Lower leg skin (tissue), 4 donors: ENCODE results near the gene LDAH. TPM values are rescaled to one million over a fixed set of nuclear protein-coding genes. Genes with fewer than 3 reads are reported as not detected.

Source experiments
- DNase-seq, 2 donors: peaks; one replicate each; pipeline ENCODE4 v3.0.0-alpha.2; 2019; ENCODE audit warnings: low spot score in 2 of 2
- H3K4me3 ChIP-seq: fragments of 200-600 bp; sonication (generic); 2 replicates; pipeline ENCODE4 v1.5.1; 2017; ENCODE audit warnings: mild to moderate bottlenecking, low read depth; ENCODE audit not compliant: poor library complexity, severe bottlenecking
- CTCF ChIP-seq, 3 donors: fragments of 450-650 bp; IDR thresholded peaks; one replicate each; pipeline ENCODE4 v1.5.1; 2016; ENCODE audit warnings: antibody characterized with exemption in 3 of 3, mild to moderate bottlenecking in 3 of 3, moderate library complexity in 2 of 3
- POLR2A ChIP-seq, 2 donors: fragments of 450-650 bp; IDR thresholded peaks; one replicate each; pipeline ENCODE4 v1.6.1; 2016 to 2017; ENCODE audit warnings: antibody characterized with exemption in 2 of 2, mild to moderate bottlenecking in 1 of 2, moderate library complexity in 1 of 2
- WGBS, 2 donors: methylation state at CpG; one replicate each; pipeline ENCODE4 v1.1.5; 2018; 5-methylcytosine and 5-hydroxymethylcytosine counted together
- intact Hi-C: fragments of 100-400 bp; cut with DNase I; formaldehyde crosslinking; loops from one replicate; pipeline ENCODE4 v1.15.0; 2023; ENCODE audit warnings: low total_unique reads
- total RNA-seq, 4 donors: library from RNA; depleted of rRNA; stranded (reverse); fragments of >200 nt; gene quantifications; one replicate each; pipeline ENCODE4 v1.1.0, GENCODE V29; 2016

LDAH gene
- total RNA-seq, 4 donors from 2014 or later = 8.5 to 16.2 (median 11.6) TPM

GRCh38 chr2:20648206-20648605 is 174.7 kb downstream of the LDAH start:
- TF ChIP-seq POLR2A (IDR thresholded peaks at IDR 0.05) = no peak
- TF ChIP-seq CTCF (IDR thresholded peaks at IDR 0.05) = no peak
- no peak for DNase-seq
- 94 to 96% methylated on average over 4 of the region's 4 CpGs for WGBS, 2 donors
- intact Hi-C loops = loop anchor here (5.0 to 10.0 kb wide), 2 partner anchors 203 to 251 kb away; partner anchors contain the start of gene RHOB
- no peak overlapping the region for H3K4me3 ChIP-seq

GRCh38 chr2:20647738-20648137 is 175.2 kb downstream of the LDAH start:
- intact Hi-C loops = loop anchor here (5.0 to 10.0 kb wide), 2 partner anchors 203 to 250 kb away; partner anchors contain the start of gene RHOB
- 86 to 94% methylated on average over 6 to 8 of the region's 8 CpGs for WGBS, 2 donors
- H3K4me3 ChIP-seq = no peak overlapping the region
- no peak for DNase-seq
- no peak for TF ChIP-seq CTCF (IDR thresholded peaks at IDR 0.05)
- no peak for TF ChIP-seq POLR2A (IDR thresholded peaks at IDR 0.05)

- no peak for TF ChIP-seq CTCF (IDR thresholded peaks at IDR 0.05)
- TF ChIP-seq POLR2A (IDR thresholded peaks at IDR 0.05) = no peak
- intact Hi-C loops = loop anchor here (5.0 to 10.0 kb wide), 2 partner anchors 202 to 250 kb away; partner anchors contain the start of gene RHOB
- no peak overlapping the region for H3K4me3 ChIP-seq
- WGBS, 2 donors = 92 to 96% methylated on average over 3 of the region's 3 CpGs
- DNase-seq = no peak
These were observed 175.7 kb downstream of the LDAH start for GRCh38 chr2:20647211-20647610.

- no peak for DNase-seq
- TF ChIP-seq CTCF (IDR thresholded peaks at IDR 0.05) = no peak
- TF ChIP-seq POLR2A (IDR thresholded peaks at IDR 0.05) = no peak
- 98% methylated on average over 10 to 19 of the region's 20 CpGs for WGBS, 2 donors
- H3K4me3 ChIP-seq = no peak overlapping the region
- intact Hi-C loops = loop anchor here (5.0 to 10.0 kb wide), 2 partner anchors 202 to 249 kb away; partner anchors contain the start of gene RHOB
These were observed 176.5 kb downstream of the LDAH start for GRCh38 chr2:20646446-20646845.

- WGBS, 2 donors = 87 to 94% methylated on average over 10 of the region's 10 CpGs
- TF ChIP-seq POLR2A (IDR thresholded peaks at IDR 0.05) (no peak), CTCF (IDR thresholded peaks at IDR 0.05) (no peak)
- intact Hi-C loops = loop anchor here (5.0 to 10.0 kb wide), 2 partner anchors 201 to 248 kb away; partner anchors contain the start of gene RHOB
- H3K4me3 ChIP-seq = no peak overlapping the region
- DNase-seq = no peak
These were observed 177.1 kb downstream of the LDAH start for GRCh38 chr2:20645761-20646160.

GRCh38 chr2:20645301-20645701 is 177.6 kb downstream of the LDAH start:
- no peak overlapping the region for H3K4me3 ChIP-seq
- no peak for DNase-seq
- 91 to 94% methylated on average over 13 to 14 of the region's 14 CpGs for WGBS, 2 donors
- intact Hi-C loops = loop anchor here (5.0 to 10.0 kb wide), 2 partner anchors 200 to 248 kb away; partner anchors contain the start of gene RHOB
- TF ChIP-seq POLR2A (IDR thresholded peaks at IDR 0.05) (no peak), CTCF (IDR thresholded peaks at IDR 0.05) (no peak)
